Suppressor macrophage treated with lipopolysaccharide for 1 hour (primary cell): ENCODE results near the gene MYO5B.

Experiments
- DNase-seq, 3 donors: peaks; one replicate each; pipeline ENCODE4 v3.0.0-alpha.2; 2020 to 2022

Gene MYO5B

DNA sequence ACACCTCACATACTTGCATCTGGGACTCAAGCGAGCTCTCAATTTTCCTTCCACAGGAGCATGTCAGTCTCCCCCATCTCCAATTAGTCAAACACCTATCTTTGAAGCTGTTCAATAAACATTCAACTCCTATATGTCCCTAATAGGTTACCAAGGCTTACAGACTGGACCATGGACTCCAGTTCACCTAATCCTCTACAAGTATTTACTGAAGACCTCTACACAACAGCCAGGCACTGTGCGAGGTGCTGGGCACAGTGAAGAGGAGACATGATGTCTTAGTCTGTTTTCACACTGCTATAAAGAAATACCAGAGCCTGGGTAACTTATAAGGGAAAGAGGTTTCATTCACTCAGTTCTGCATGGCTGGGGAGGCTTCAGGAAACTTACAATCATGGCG lies 129.9 kb downstream of the MYO5B start:
- no peak for DNase-seq

GRCh38 chr18:50061876-50062517 lies 132.9 kb downstream of the MYO5B start:
- DNase-seq: no peak

DNA sequence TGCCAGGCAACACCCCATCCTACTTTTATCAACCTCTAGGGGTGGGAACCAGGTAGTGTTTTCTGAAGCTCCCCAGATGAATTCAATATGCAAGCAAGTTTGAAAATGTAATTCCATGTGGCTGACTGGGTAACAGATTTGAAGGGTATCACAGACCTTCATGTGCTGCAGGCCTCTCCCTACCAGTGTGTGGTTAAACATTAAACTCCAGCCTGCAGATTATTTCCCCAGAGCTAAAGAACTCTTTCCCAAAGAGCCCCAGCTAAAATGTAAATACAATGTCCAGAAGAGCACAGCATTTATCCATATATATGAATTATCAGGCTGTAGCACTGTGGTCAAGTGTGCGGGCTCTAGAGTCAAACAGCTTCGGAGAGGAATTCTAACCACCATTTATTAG lies 134.1 kb downstream of the MYO5B start:
- no peak for DNase-seq

GRCh38 chr18:50058731-50059130 lies 136.2 kb downstream of the MYO5B start:
- DNase-seq: no peak

DNA sequence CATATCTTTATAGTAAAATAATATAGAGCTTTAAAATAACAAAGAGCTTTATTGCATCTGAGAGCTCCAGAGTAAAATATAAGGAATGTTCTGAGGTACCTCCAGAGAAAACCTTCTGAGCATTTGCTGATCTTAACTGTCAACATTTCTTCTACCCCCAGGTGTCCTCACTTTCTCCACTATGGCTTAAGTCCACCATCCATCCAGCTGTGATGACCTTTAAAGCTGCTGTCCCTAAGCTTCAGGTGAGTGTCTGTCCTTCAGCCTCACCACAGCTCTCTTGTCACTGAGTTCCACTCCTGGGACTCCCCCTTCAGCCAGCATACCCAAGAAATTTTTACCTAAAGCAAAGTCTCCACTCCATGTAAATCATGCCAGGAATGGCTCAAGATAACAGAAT lies 137.9 kb downstream of the MYO5B start:
- no peak for DNase-seq

- DNase-seq: no peak
Observed at GRCh38 chr18:50056185-50056584, 138.8 kb downstream of the MYO5B start.

GRCh38 chr18:50055488-50055887 lies 139.5 kb downstream of the MYO5B start:
- DNase-seq: no peak

- no peak for DNase-seq
Observed at GRCh38 chr18:50053111-50053510, 141.8 kb downstream of the MYO5B start.

DNA sequence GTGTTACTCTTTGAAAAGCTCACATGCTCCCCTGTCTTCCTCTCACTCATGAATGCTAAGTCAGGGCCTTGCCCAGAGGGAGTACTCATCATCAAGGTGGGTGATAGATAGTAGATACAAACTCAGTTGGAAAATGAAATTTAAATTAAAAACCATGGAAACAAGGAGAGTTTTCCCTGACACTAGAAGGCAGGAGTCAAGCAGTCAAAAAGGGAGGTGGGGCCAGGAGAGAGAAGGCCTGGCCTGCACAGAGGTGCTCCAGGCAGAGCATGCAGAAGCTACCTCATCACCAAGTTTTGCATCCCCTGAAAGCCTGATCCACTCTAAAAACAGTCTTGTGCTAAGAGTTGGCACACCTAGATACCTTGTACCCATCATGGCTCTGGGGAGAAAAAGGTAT lies 143.7 kb downstream of the MYO5B start:
- no peak for DNase-seq

GRCh38 chr18:50045126-50045525 lies 149.8 kb downstream of the MYO5B start:
- no peak for DNase-seq

- DNase-seq: no peak
Observed at GRCh38 chr18:50044402-50044801, 150.5 kb downstream of the MYO5B start.

DNA sequence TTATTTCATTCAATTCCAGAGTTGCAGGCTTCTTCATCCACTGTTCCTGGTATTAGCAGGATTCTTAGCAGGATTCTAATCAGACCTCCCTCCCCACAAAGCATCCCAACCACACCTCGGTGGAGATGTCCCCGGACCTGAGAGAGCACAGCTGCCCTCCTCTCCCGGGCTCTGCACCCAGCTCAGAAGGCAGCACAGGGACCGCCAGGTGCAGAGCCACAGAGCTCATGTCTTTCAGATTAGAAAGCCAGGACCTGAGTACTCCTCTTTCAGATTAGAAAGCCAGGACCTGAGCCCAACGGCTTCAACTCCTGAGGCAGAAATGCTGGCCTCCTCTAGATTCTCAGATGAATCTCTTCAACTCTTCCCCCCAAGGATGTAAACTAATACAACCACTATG lies 152.3 kb downstream of the MYO5B start:
- no peak for DNase-seq

- DNase-seq: no peak
Observed at GRCh38 chr18:50039746-50040145, 155.2 kb downstream of the MYO5B start.

GRCh38 chr18:50038448-50038847 lies 156.5 kb downstream of the MYO5B start:
- DNase-seq: no peak

DNA sequence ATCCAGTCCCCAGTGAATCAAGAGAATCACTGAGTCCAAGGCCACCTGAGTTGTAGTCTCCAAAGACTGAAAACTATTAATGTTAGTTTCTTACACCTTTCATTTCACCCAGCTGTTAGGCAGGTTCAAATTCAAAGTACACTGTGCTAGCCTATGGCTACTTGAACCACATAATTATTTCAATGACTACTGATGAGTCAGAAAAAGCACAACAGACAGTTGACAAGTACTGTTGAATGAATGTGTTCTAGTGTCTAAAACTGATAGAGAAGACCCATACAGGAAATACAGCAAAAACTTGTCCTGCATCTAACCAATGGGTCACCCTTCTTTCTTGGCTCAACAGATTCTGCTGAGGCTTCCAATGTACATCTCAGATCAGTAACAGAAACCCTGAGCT lies 160.9 kb downstream of the MYO5B start:
- DNase-seq: no peak

DNA sequence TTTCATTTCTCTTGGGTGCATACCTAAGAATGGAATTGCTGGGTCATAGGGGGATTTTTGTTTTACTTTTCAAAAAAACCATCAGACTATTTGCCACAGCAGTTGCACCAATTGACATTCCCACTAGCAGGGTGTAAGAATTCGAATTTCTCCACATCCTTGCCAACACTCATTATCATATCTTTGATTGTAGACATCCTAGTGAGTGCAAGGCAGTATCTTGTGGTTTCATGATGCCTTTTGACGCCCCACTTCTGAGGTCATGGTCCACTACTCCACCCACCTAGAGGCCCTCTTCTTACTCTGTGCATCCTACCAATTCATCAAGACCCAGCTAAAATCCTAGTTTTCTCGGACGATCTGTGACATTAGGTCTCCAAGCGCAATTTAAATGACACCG lies 161.9 kb downstream of the MYO5B start:
- DNase-seq: no peak

DNA sequence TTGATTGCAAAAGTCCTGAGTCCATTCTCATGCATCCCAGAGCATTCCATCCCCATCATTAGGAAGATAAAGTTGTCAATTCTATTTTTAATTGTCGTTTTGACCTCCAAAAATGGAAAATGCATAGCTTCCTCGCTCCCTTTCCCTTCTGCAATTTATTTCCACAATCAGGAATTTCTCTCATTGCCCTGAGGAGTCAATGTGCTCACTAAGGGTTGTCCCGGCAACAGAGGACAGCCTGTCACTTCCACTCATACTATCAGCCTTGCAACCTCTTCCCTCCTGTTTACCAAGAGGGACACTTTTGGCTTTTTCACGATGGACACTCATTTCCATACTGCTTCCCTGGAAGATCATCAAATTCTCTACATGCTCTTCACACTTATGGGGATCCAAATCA lies 164.8 kb downstream of the MYO5B start:
- no peak for DNase-seq

DNA sequence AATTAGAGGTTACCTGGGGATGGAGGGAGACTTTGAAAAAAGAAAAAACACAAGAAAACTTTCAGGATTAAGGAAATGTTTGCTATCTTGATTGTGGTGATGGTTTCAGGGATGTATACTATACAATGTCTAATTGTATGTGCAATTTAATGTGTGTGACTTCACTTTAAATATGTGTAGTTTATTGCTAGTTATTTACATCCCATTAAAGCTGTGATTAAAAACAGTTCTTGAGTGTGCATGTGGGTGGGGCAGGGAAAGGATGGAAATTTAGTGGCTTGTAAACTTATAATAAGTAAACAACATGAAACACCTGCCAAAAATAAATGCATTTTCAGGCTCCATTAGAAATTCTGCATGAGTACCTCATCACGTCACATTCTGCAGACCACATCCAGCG lies 167.0 kb downstream of the MYO5B start:
- no peak for DNase-seq

DNA sequence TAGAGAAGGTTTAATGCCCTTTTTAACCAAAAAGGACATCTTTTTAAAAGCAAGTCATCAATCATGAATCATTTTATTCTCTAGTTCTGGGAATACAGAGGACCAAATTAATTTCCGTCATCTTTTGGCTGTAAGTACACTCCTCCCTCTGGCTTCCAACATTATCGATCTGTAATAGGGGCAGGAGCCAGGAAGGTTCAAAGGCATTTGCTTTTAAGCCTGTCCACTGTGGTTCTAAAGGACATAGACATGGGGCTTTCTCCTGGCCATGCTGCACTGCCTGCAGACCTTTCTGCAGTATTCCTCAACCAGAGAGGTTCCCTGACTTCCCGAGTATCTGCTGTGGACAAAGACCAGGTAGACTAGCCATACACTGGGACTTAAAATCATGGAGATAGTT lies 170.5 kb downstream of the MYO5B start:
- no peak for DNase-seq

DNA sequence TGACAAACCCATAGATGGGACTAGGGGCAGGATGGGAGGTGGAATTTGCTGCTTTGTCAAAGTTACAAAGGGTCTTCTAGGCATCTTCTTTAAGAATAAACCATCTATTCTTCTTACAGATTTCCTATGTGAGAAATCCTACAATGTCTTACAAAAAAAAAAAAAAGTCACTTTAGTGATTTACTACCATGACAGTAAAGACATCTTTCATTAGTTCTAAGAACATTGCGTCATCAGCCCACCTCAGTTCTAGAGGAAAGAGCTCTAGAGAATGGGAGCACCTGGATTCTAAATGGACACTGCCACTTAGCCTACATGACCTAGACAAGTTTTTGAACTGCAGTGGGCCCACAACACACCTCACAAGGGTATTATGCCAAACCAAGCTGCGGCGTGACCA lies 172.0 kb downstream of the MYO5B start:
- DNase-seq: no peak

DNA sequence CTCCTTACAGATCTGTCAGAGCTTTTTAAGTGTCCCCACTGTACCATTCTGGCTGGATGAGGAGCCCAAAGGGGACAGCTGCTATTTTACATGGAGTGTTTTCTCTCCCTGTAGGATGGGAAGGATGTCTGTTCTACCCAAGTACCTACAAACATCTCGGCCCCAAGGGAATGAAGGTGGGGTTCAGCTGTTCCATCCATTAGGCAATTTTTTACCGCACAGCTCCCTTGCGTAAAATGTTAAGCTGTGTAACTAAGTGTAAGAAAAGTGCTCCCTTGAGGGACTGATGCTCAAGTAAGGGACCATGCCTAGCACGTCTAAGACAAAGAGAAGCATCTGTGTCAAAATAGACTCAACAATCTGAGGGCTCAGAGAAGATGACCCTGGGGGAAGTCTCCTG lies 180.3 kb downstream of the MYO5B start:
- DNase-seq: no peak

DNA sequence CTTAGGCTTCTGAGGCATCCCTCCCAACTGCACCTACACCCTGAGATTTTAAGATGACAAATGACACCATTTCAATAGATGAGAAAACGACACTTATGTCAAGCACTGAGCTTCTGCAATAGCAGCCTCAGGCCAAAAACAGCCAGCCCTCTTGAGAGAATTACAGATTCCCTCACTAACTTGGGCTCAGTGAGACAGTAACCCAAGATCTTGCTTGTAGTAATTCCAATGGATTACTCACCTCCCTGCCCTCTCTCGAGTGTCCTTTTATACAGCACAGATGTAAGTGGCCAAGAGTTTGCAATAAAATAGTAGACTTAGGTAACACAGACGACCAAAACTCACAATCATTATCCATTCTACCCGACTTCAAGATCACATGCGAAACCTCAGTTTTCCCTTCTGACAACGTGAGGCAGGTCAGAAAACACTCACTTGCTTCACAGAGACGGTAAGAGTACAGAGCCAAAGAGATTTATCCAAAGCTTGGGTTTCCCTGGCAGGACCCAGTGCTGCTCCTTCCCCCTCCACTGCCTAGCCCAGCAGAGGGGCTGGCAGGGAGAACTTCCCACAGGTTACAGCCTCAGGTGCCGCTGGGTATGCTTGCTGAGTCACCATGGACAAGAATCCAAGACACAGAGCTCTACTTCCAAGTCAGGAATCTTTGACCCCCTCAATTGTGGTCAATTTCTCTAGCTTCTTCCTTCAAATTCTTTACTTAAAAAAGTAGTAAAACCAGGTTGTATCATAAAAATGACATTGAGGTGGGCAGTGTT lies 181.4 kb downstream of the MYO5B start:
- no peak for DNase-seq

DNA sequence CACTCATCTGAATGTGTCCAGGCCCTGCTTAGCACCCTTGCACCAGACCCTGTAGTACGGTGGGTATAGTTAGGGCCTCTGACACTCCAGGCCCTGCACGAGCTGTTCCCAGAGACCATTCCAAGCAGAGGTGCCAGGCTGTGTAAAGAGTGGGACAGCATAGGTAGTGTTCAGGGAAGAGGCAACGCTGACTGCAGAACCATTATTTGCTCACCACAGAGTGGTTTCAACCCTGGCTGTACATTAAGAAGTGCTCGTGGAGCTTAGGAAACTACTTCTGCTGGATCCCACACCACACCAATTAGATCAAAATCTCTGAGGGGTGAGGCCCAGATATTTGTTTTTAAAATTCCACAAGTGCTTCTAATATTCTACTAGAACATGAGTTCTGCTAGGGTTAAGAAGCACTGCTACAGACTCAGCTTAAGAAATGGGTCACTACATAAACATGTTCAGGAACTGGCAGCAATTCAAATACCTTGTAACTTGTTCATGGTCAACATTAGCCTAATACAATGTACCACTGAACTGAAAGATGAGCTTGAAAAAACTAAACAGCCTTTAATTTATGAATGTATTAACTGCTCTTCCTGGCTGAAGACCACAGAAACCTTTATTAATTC lies 183.0 kb downstream of the MYO5B start:
- DNase-seq: no peak

DNA sequence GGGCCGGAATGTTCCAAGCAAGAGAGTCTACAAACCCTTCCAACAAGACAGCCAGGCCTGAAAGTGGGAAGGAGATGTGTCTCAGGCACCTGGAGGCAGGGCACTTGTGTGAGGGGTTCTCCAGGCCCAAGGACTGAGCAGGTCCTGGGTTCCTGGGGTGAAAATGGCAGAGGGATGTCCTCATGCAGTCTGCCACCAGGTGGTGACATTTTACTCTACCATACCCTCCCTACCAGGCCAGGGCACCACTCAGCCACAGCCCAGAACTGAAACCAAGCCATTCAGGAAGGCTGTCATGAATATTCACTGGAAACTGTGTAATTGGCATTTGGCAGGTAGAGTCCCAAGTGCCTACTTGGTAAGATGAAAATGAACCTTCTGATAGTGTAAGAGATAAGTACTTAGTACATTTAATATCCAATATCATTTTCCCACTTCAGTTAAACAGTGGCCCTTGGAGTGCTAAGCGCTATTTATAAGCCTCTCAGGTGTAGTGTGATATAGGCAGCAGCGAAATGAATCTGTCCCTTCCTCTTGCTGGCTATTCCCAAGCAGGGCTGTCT lies 185.1 kb downstream of the MYO5B start:
- peak; percentile 46 to 51 (median 46) for DNase-seq
